PFSK-1 (cell line): ENCODE results near the gene VTI1A.

Experiments
- FOXP2 ChIP-seq: optimal IDR thresholded peaks from 2 replicates; pipeline ENCODE3; 2011; ENCODE audit warnings: borderline replicate concordance, control low read depth, inconsistent platforms; ENCODE audit not compliant: insufficient read depth; ENCODE audit errors: extremely low read length, extremely low read depth
- POLR2AphosphoS5 ChIP-seq: IDR thresholded peaks from 2 replicates; pipeline ENCODE4 v1.6.1; 2012; ENCODE audit warnings: low read depth, mild to moderate bottlenecking, control low read depth, low read length, moderate library complexity
- SIN3A ChIP-seq: IDR thresholded peaks from 2 replicates; pipeline ENCODE4 v1.6.1; 2012; ENCODE audit warnings: mild to moderate bottlenecking, low read length, moderate library complexity, borderline replicate concordance; ENCODE audit not compliant: insufficient read depth
- TAF1 ChIP-seq: IDR thresholded peaks from 2 replicates; pipeline ENCODE4 v1.6.1; 2012; ENCODE audit warnings: low read length, control low read depth, borderline replicate concordance; ENCODE audit not compliant: insufficient read depth
- TF ChIP-seq, protein P1 (sequence below), 2 experiments: IDR thresholded peaks; 2 replicates each; pipeline versions ENCODE4 v1.6.1 to v1.8.0; 2011 to 2012; ENCODE audit warnings: low read depth in 2 of 2, low read length in 2 of 2, control low read depth in 1 of 2, inconsistent platforms in 1 of 2, mild to moderate bottlenecking in 1 of 2, moderate library complexity in 1 of 2; ENCODE audit not compliant: insufficient read depth in 1 of 2

The VTI1A gene

DNA sequence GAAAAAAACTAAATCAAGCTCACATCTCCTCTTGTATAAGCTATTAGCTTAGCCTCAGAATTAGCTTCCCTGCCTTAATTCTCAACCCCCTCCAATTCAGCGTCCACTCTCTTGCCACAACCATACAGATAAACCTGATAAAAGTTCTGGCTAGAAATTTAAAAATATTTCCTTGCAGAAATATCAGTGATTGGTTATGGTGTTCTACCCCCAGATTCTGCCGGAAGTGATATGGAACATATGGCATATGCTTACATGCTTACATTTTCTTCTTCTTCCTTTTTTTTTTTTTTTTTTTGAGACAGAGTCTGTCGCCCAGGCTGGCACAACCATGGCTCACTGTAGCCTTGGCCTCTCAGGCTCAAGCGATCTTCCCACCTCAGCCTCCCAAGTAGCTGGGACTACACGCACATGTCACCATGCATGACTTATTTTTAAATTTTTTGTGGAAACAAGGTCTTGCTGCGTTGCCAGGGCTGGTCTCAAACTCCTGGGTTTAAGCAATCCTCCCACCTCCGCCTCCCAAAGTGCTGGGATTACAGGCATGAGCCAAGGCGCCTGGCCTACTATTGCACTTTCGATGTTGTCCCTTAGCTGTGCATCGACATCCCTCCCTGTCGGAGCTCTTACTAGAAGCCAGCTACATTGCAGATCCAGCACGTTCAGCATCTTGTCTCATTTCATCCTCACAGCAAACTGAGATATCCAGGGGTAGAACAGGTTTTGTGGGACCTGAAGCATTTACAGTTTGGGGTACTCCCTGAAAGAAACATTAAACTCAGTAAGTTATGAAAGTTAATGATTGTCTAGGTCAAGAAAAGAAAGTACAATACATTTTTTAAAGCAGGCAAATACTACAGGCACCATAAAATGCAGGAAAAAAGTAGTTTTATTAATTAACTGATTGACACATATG, 297.4 kb downstream of the VTI1A start:
- TF ChIP-seq, protein P1, sequence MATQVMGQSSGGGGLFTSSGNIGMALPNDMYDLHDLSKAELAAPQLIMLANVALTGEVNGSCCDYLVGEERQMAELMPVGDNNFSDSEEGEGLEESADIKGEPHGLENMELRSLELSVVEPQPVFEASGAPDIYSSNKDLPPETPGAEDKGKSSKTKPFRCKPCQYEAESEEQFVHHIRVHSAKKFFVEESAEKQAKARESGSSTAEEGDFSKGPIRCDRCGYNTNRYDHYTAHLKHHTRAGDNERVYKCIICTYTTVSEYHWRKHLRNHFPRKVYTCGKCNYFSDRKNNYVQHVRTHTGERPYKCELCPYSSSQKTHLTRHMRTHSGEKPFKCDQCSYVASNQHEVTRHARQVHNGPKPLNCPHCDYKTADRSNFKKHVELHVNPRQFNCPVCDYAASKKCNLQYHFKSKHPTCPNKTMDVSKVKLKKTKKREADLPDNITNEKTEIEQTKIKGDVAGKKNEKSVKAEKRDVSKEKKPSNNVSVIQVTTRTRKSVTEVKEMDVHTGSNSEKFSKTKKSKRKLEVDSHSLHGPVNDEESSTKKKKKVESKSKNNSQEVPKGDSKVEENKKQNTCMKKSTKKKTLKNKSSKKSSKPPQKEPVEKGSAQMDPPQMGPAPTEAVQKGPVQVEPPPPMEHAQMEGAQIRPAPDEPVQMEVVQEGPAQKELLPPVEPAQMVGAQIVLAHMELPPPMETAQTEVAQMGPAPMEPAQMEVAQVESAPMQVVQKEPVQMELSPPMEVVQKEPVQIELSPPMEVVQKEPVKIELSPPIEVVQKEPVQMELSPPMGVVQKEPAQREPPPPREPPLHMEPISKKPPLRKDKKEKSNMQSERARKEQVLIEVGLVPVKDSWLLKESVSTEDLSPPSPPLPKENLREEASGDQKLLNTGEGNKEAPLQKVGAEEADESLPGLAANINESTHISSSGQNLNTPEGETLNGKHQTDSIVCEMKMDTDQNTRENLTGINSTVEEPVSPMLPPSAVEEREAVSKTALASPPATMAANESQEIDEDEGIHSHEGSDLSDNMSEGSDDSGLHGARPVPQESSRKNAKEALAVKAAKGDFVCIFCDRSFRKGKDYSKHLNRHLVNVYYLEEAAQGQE (IDR thresholded peaks at IDR 0.05; ENCODE audit: insufficient read depth in 1 of 2, low read depth in 2 of 2, low read length in 2 of 2) = no peak
- TF ChIP-seq FOXP2 (no peak), SIN3A (no peak), POLR2AphosphoS5 (no peak), TAF1 (no peak)

DNA sequence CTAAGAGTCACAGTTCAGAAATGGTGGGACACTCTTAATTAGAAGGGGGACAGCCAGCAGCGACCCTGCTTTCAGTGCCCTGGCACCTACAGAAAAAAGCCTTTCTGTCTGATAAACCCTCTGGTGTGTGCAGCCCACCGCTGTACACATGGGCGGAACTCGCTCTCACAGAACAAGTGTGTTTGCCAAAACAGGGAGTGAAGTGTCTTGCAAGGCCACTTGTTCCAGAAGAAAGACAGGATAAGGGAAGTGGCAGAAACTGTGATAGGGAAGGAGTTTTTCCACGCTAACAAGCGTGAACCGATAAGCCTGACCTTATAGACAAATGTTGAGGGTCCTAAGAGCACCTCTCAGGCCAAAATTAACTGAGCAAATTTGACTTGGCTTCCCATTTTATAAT, 299.3 kb downstream of the VTI1A start:
- TF ChIP-seq SIN3A (no peak), TAF1 (no peak), FOXP2 (no peak), POLR2AphosphoS5 (no peak)
- TF ChIP-seq, protein P1 (IDR thresholded peaks at IDR 0.05; ENCODE audit: insufficient read depth in 1 of 2, low read depth in 2 of 2, low read length in 2 of 2) = no peak

DNA sequence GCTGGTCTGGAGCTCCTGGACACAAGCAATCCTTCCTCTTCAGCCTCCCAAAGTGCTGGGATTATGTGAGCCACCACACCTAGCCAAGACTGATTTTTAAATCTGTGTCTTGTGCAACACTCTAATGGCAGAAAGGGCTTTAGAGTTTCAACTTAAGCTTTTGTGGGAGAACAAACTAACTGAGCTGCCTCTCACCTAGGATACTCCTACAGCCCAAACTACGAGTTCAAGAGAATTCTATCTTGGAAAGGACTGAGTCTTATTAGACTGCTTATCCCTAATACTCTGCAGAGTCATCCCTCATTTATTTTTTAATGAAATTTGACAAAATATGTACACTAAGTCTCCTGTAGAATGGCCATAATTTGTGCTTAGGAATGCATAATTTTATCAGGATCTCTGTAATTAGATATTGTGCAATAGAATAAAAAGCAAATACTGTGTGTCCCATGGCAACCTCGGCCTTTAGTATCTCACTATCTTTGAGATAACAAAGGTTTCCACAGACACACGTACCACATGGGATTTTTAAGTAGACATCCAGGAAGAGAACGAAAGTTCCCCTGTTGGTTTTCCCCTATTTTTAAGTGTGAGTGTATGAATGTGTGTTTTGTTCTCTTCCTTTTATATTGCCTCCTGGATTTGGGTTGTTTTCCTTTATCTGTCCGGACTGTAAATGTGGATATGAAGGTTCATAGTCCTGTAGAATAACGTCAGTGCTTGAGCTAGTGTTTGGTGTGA, 303.6 kb downstream of the VTI1A start:
- TF ChIP-seq FOXP2 (no peak), SIN3A (no peak), TAF1 (no peak), POLR2AphosphoS5 (no peak)
- TF ChIP-seq, protein P1 (IDR thresholded peaks at IDR 0.05; ENCODE audit: insufficient read depth in 1 of 2, low read depth in 2 of 2, low read length in 2 of 2) = no peak

DNA sequence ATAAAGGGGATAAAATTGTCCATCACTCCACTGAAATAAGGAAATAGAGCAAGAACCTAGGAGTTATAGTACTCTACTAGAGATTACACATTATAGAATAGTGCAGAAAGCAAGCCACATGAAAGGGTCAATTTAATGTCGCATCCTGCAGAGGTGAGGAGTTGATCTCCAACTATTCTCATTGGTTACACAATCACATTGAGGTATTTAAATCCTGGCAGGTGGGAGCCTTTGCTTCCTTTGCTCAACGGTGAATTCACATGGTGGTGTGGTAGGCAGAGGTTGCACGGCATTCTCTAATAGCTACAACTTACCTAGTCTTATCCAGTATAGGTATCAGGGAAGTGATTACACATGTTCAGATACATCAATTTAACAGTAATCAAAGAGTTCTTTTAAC, 304.6 kb downstream of the VTI1A start:
- TF ChIP-seq POLR2AphosphoS5 = no peak

DNA sequence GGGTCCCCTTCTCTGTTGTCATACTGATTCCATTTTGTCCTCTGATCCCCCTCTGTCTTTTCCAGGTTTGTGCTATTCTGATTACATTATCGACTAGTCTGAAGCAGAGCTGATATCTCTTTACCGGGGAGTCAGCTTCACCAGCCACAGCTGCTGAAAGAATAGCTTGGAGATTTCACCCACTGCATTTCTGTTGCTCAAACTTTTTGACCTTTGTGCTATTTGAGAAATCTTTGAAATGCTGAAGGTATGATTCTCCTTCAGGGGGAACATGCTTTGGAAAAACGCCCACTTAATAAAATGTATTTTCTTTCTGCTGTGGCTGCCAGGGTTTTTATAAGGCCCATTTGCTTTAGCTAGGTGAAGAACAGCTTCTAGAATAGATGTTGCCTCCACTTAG, 305.3 kb downstream of the VTI1A start:
- no peak for TF ChIP-seq FOXP2
- no peak for TF ChIP-seq POLR2AphosphoS5

DNA sequence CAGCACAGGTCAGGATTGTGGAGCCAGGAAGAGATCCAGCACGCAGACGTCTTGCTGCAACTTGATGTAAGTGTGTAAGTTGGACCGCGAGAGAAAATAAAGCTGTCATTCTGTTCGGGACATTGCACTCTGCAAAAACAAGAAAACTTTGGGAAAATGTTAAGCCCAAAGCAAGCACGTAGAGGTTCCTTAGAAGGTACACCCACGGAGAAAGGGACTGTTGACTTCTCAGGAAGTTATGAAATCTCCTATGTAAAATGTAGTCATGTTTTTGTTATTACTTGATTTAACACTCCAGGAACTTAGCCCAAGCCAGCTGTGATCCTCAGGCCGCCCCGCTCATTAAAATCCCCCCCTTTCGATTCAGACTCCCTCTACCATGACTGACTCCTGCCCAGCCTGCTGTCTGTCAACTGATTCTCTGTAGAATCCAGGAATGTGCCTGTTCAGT, 307.0 kb downstream of the VTI1A start:
- TF ChIP-seq POLR2AphosphoS5 (no peak), SIN3A (no peak), TAF1 (no peak)
- TF ChIP-seq, protein P1 (IDR thresholded peaks at IDR 0.05; ENCODE audit: insufficient read depth in 1 of 2, low read depth in 2 of 2, low read length in 2 of 2) = no peak
